Measurements from ENCODE around the gene SEC24D. TPM values are rescaled to one million over a fixed set of nuclear protein-coding genes. Genes with fewer than 3 reads are reported as not detected.
A peak's percentile ranks its signal among the peaks of the same experiment; 100 is the strongest.
"Not testable (repeated sequence)": the region's sequence is repeated elsewhere in the genome, so short reads cannot be mapped to it uniquely, and the experiment has no call there.

SEC24D gene
- total RNA-seq, 1 donor from 2014 or later = 10.2 TPM

- DNase-seq (no peak), ATAC-seq (ENCODE audit: poor library complexity) (no peak)
- intact Hi-C loops (cut with DNase I) = loop anchor here (10.0 kb wide), 1 partner anchor 60 kb away; no protein-coding TSS in a partner anchor
These were observed 51.1 kb downstream of the SEC24D start for GRCh38 chr4:118784776-118785175.

GRCh38 chr4:118783887-118784286, 52.0 kb downstream of the SEC24D start:
- DNase-seq (no peak), ATAC-seq (ENCODE audit: poor library complexity) (peak; percentile 36)
- intact Hi-C loops (cut with DNase I) = loop anchor here (10.0 kb wide), 1 partner anchor 61 kb away; no protein-coding TSS in a partner anchor

GRCh38 chr4:118782886-118783285, 53.0 kb downstream of the SEC24D start:
- intact Hi-C loops (cut with DNase I) = loop anchor here (10.0 kb wide), 1 partner anchor 62 kb away; no protein-coding TSS in a partner anchor
- ATAC-seq (ENCODE audit: poor library complexity); DNase-seq: not testable (repeated sequence)

- intact Hi-C loops (cut with DNase I); ATAC-seq (ENCODE audit: poor library complexity); DNase-seq: not testable (repeated sequence)
These were observed 58.3 kb downstream of the SEC24D start for GRCh38 chr4:118777649-118778048.

GRCh38 chr4:118776955-118777640, 58.8 kb downstream of the SEC24D start:
- ATAC-seq (ENCODE audit: poor library complexity); DNase-seq; intact Hi-C loops (cut with DNase I): not testable (repeated sequence)

GRCh38 chr4:118776157-118776954, 59.6 kb downstream of the SEC24D start:
- intact Hi-C loops (cut with DNase I) = no loop called here
- no peak for DNase-seq
- ATAC-seq (ENCODE audit: poor library complexity) = peak; percentile 16

GRCh38 chr4:118775405-118775804, 60.5 kb downstream of the SEC24D start:
- ATAC-seq (ENCODE audit: poor library complexity) (no peak), DNase-seq (no peak)
- intact Hi-C loops (cut with DNase I) = no loop called here

- intact Hi-C loops (cut with DNase I) = no loop called here
- DNase-seq (no peak), ATAC-seq (ENCODE audit: poor library complexity) (no peak)
These were observed 60.9 kb downstream of the SEC24D start for GRCh38 chr4:118774989-118775388.

- intact Hi-C loops (cut with DNase I) = no loop called here
- DNase-seq (no peak), ATAC-seq (ENCODE audit: poor library complexity) (no peak)
These were observed 61.6 kb downstream of the SEC24D start for GRCh38 chr4:118774321-118774720.

GRCh38 chr4:118773429-118773792, 62.5 kb downstream of the SEC24D start:
- ATAC-seq (ENCODE audit: poor library complexity) = no peak

GRCh38 chr4:118772767-118773428, 63.0 kb downstream of the SEC24D start:
- ATAC-seq (ENCODE audit: poor library complexity) (peak; percentile 31), DNase-seq (no peak)
- intact Hi-C loops (cut with DNase I) = no loop called here

More at GRCh38 chr4:118773429-118773792, 62.5 kb downstream of the SEC24D start:
- no peak for DNase-seq
- intact Hi-C loops (cut with DNase I) = no loop called here

- ATAC-seq (ENCODE audit: poor library complexity) (peak; percentile 85), DNase-seq (no peak)
- intact Hi-C loops (cut with DNase I) = no loop called here
These were observed 63.7 kb downstream of the SEC24D start for GRCh38 chr4:118772081-118772766.

- peak; percentile 76 for ATAC-seq (ENCODE audit: poor library complexity)
- intact Hi-C loops (cut with DNase I) = loop anchor here (2.0 kb wide), 1 partner anchor 118 kb away; the partner anchor contains the start of gene SYNPO2
- no peak for DNase-seq
These were observed 65.2 kb downstream of the SEC24D start for GRCh38 chr4:118770741-118771187.

- DNase-seq (no peak), ATAC-seq (ENCODE audit: poor library complexity) (no peak)
- intact Hi-C loops (cut with DNase I) = no loop called here
These were observed 66.8 kb downstream of the SEC24D start for GRCh38 chr4:118769161-118769560.

GRCh38 chr4:118767109-118767508, 68.8 kb downstream of the SEC24D start:
- intact Hi-C loops (cut with DNase I) = no loop called here
- DNase-seq = no peak
- no peak for ATAC-seq (ENCODE audit: poor library complexity)

GRCh38 chr4:118765399-118765798, 70.5 kb downstream of the SEC24D start:
- intact Hi-C loops (cut with DNase I) = no loop called here
- ATAC-seq (ENCODE audit: poor library complexity) (peak; percentile 76), DNase-seq (no peak)

- no peak for ATAC-seq (ENCODE audit: poor library complexity)
- DNase-seq = no peak
- intact Hi-C loops (cut with DNase I) = no loop called here
These were observed 73.0 kb downstream of the SEC24D start for GRCh38 chr4:118762730-118763477.

GRCh38 chr4:118762155-118762554, 73.8 kb downstream of the SEC24D start:
- ATAC-seq (ENCODE audit: poor library complexity) = no peak
- intact Hi-C loops (cut with DNase I) = no loop called here
- DNase-seq = no peak

Data from Right ventricle myocardium superior (tissue), 1 donor.